ENCODE data around the gene ZNF628.

ZNF628 gene

GRCh38 chr19:55442372-55442961 is 34.0 kb upstream of the ZNF628 start:
- Histone ChIP-seq H3K14ac (ENCODE audit: low read length) (no peak overlapping the region), H3K36me3 (ENCODE audit: control insufficient read depth in 1 of 2, insufficient read depth in 2 of 2, low read length in 2 of 2) (no peaks in the 10 kb centered on the region), H3K4me3 (ENCODE audit: low read depth, low read length) (no peak overlapping the region), H3K4me1 (ENCODE audit: control insufficient read depth in 1 of 2, insufficient read depth in 2 of 2, low read length in 2 of 2) (no peaks in the 10 kb centered on the region), H3K18ac (ENCODE audit: low read length) (no peak overlapping the region), H3K79me2 (ENCODE audit: control insufficient read depth, insufficient read depth, low read length, poor library complexity) (no peaks in the 10 kb centered on the region), H4K12ac (ENCODE audit: low read depth, low read length) (no peak overlapping the region), H2BK120ac (ENCODE audit: insufficient read depth, low read length, poor library complexity) (no peak overlapping the region), H4K8ac (ENCODE audit: low read depth, low read length) (no peak overlapping the region), H3K27ac (ENCODE audit: low read depth, low read length) (no peak overlapping the region), H3K27me3 (ENCODE audit: insufficient read depth, low read length) (peaks cover 51% of the 10 kb centered on the region), H2BK5ac (ENCODE audit: low read depth, low read length, poor library complexity) (no peak overlapping the region), H4K91ac (ENCODE audit: low read depth, low read length) (no peak overlapping the region), H3K9me3 (ENCODE audit: insufficient read depth, low read depth, low read length) (peaks cover 16% of the 10 kb centered on the region), H2AK5ac (ENCODE audit: low read length) (no peak overlapping the region), H3K9ac (ENCODE audit: low read length) (no peak overlapping the region), H2AFZ (ENCODE audit: insufficient read depth, low read length, poor library complexity) (no peak overlapping the region), H3K23ac (ENCODE audit: low read length) (no peak overlapping the region), H3K4me2 (ENCODE audit: low read length) (no peak overlapping the region), H2BK12ac (ENCODE audit: low read length) (no peak overlapping the region), H3K4ac (ENCODE audit: low read depth, low read length) (no peak overlapping the region), H3K79me1 (ENCODE audit: low read length) (no peaks in the 10 kb centered on the region)
- no CpG with 5 or more reads among the region's 72 CpGs for WGBS (ENCODE audit: extremely low coverage, insufficient coverage, insufficient read length)
- DNase-seq, result no peak

GRCh38 chr19:55443045-55443823 is 33.2 kb upstream of the ZNF628 start, which contains the start of gene SHISA7:
Gene SHISA7 (minus strand): TSS chr19:55443300. CDS start chr19:55442863, 437 bp downstream.
- no peak for DNase-seq
- H3K4me2 ChIP-seq (ENCODE audit: low read length), result no peak within 1 kb of the TSS

GRCh38 chr19:55443824-55444480 is 32.5 kb upstream of the ZNF628 start:
- Histone ChIP-seq H3K27me3 (ENCODE audit: insufficient read depth, low read length) (peaks cover 50% of the 10 kb centered on the region), H3K9ac (ENCODE audit: low read length) (no peak overlapping the region), H3K79me2 (ENCODE audit: control insufficient read depth, insufficient read depth, low read length, poor library complexity) (no peaks in the 10 kb centered on the region), H2BK5ac (ENCODE audit: low read depth, low read length, poor library complexity) (no peak overlapping the region), H3K4me2 (ENCODE audit: low read length) (no peak overlapping the region), H4K12ac (ENCODE audit: low read depth, low read length) (no peak overlapping the region), H3K9me3 (ENCODE audit: insufficient read depth, low read depth, low read length) (peaks cover 27% of the 10 kb centered on the region), H3K27ac (ENCODE audit: low read depth, low read length) (no peak overlapping the region), H2AK5ac (ENCODE audit: low read length) (no peak overlapping the region), H3K4ac (ENCODE audit: low read depth, low read length) (no peak overlapping the region), H4K8ac (ENCODE audit: low read depth, low read length) (no peak overlapping the region), H2AFZ (ENCODE audit: insufficient read depth, low read length, poor library complexity) (no peak overlapping the region), H2BK12ac (ENCODE audit: low read length) (no peak overlapping the region), H3K79me1 (ENCODE audit: low read length) (no peaks in the 10 kb centered on the region), H3K23ac (ENCODE audit: low read length) (no peak overlapping the region), H3K36me3 (ENCODE audit: control insufficient read depth in 1 of 2, insufficient read depth in 2 of 2, low read length in 2 of 2) (no peaks in the 10 kb centered on the region), H2BK120ac (ENCODE audit: insufficient read depth, low read length, poor library complexity) (no peak overlapping the region), H4K91ac (ENCODE audit: low read depth, low read length) (no peak overlapping the region), H3K4me3 (ENCODE audit: low read depth, low read length) (peak overlapping the region; percentile 25), H3K14ac (ENCODE audit: low read length) (no peak overlapping the region), H3K4me1 (ENCODE audit: control insufficient read depth in 1 of 2, insufficient read depth in 2 of 2, low read length in 2 of 2) (no peaks in the 10 kb centered on the region), H3K18ac (ENCODE audit: low read length) (no peak overlapping the region)
- no CpG with 5 or more reads among the region's 18 CpGs for WGBS (ENCODE audit: extremely low coverage, insufficient coverage, insufficient read length)
- DNase-seq, result no peak

More at GRCh38 chr19:55443045-55443823, 33.2 kb upstream of the ZNF628 start, which contains the start of gene SHISA7:
- H3K9ac ChIP-seq (ENCODE audit: low read length), result no peak within 1 kb of the TSS
- WGBS (ENCODE audit: extremely low coverage, insufficient coverage, insufficient read length), result no CpG with 5 or more reads among the region's 43 CpGs
- no peaks in the 10 kb centered on the region for H3K79me1 ChIP-seq (ENCODE audit: low read length)
- no peak within 1 kb of the TSS for H3K27ac ChIP-seq (ENCODE audit: low read depth, low read length)
- H3K27me3 ChIP-seq (ENCODE audit: insufficient read depth, low read length), result peaks cover 51% of the 10 kb centered on the region
- no peak within 1 kb of the TSS for H4K8ac ChIP-seq (ENCODE audit: low read depth, low read length)
- no peaks in the 10 kb centered on the region for H3K4me1 ChIP-seq (ENCODE audit: control insufficient read depth in 1 of 2, insufficient read depth in 2 of 2, low read length in 2 of 2)
- H3K18ac ChIP-seq (ENCODE audit: low read length), result no peak within 1 kb of the TSS
- H2AFZ ChIP-seq (ENCODE audit: insufficient read depth, low read length, poor library complexity), result no peak within 1 kb of the TSS
- no peak within 1 kb of the TSS for H3K23ac ChIP-seq (ENCODE audit: low read length)
- H2AK5ac ChIP-seq (ENCODE audit: low read length), result no peak within 1 kb of the TSS
- H3K9me3 ChIP-seq (ENCODE audit: insufficient read depth, low read depth, low read length), result peaks cover 22% of the 10 kb centered on the region
- no peak within 1 kb of the TSS for H2BK5ac ChIP-seq (ENCODE audit: low read depth, low read length, poor library complexity)
- H3K4ac ChIP-seq (ENCODE audit: low read depth, low read length), result no peak within 1 kb of the TSS
- no peak within 1 kb of the TSS for H3K14ac ChIP-seq (ENCODE audit: low read length)
- peak within 1 kb of the TSS; percentile 25 for H3K4me3 ChIP-seq (ENCODE audit: low read depth, low read length)
- H4K12ac ChIP-seq (ENCODE audit: low read depth, low read length), result no peak within 1 kb of the TSS
- no peak within 1 kb of the TSS for H2BK120ac ChIP-seq (ENCODE audit: insufficient read depth, low read length, poor library complexity)
- no peak within 1 kb of the TSS for H4K91ac ChIP-seq (ENCODE audit: low read depth, low read length)
- no peaks in the 10 kb centered on the region for H3K79me2 ChIP-seq (ENCODE audit: control insufficient read depth, insufficient read depth, low read length, poor library complexity)
- no peaks in the 10 kb centered on the region for H3K36me3 ChIP-seq (ENCODE audit: control insufficient read depth in 1 of 2, insufficient read depth in 2 of 2, low read length in 2 of 2)
- H2BK12ac ChIP-seq (ENCODE audit: low read length), result no peak within 1 kb of the TSS

- no peak overlapping the region for H2BK12ac ChIP-seq (ENCODE audit: low read length)
- H2AFZ ChIP-seq (ENCODE audit: insufficient read depth, low read length, poor library complexity), result no peak overlapping the region
- no peaks in the 10 kb centered on the region for H3K79me1 ChIP-seq (ENCODE audit: low read length)
- H4K91ac ChIP-seq (ENCODE audit: low read depth, low read length), result no peak overlapping the region
- H3K14ac ChIP-seq (ENCODE audit: low read length), result no peak overlapping the region
- H2BK120ac ChIP-seq (ENCODE audit: insufficient read depth, low read length, poor library complexity), result no peak overlapping the region
- H3K27me3 ChIP-seq (ENCODE audit: insufficient read depth, low read length), result peaks cover 47% of the 10 kb centered on the region
- H3K4me1 ChIP-seq (ENCODE audit: control insufficient read depth in 1 of 2, insufficient read depth in 2 of 2, low read length in 2 of 2), result no peaks in the 10 kb centered on the region
- no CpG with 5 or more reads among the region's 11 CpGs for WGBS (ENCODE audit: extremely low coverage, insufficient coverage, insufficient read length)
- H3K9me3 ChIP-seq (ENCODE audit: insufficient read depth, low read depth, low read length), result peaks cover 27% of the 10 kb centered on the region
- H3K4ac ChIP-seq (ENCODE audit: low read depth, low read length), result no peak overlapping the region
- no peak for DNase-seq
- no peak overlapping the region for H3K18ac ChIP-seq (ENCODE audit: low read length)
- H3K79me2 ChIP-seq (ENCODE audit: control insufficient read depth, insufficient read depth, low read length, poor library complexity), result no peaks in the 10 kb centered on the region
- H3K9ac ChIP-seq (ENCODE audit: low read length), result no peak overlapping the region
- no peak overlapping the region for H2AK5ac ChIP-seq (ENCODE audit: low read length)
- H4K8ac ChIP-seq (ENCODE audit: low read depth, low read length), result no peak overlapping the region
- no peak overlapping the region for H3K4me2 ChIP-seq (ENCODE audit: low read length)
- H3K4me3 ChIP-seq (ENCODE audit: low read depth, low read length), result no peak overlapping the region
- no peaks in the 10 kb centered on the region for H3K36me3 ChIP-seq (ENCODE audit: control insufficient read depth in 1 of 2, insufficient read depth in 2 of 2, low read length in 2 of 2)
- no peak overlapping the region for H2BK5ac ChIP-seq (ENCODE audit: low read depth, low read length, poor library complexity)
- H4K12ac ChIP-seq (ENCODE audit: low read depth, low read length), result no peak overlapping the region
- no peak overlapping the region for H3K23ac ChIP-seq (ENCODE audit: low read length)
- H3K27ac ChIP-seq (ENCODE audit: low read depth, low read length), result no peak overlapping the region
Observed at GRCh38 chr19:55444646-55445045, 31.8 kb upstream of the ZNF628 start.
